HepG2 (cell line): ENCODE measurements around the gene PDE4C. TPM values are rescaled to one million over a fixed set of nuclear protein-coding genes. Genes with fewer than 3 reads are reported as not detected.

Source experiments
- AFF4 ChIP-seq: sonication (generic); formaldehyde crosslinking; IDR thresholded peaks from 2 replicates; pipeline ENCODE4 v1.4.0; 2020; ENCODE audit warnings: missing genetic modification reagents
- ARNT2 ChIP-seq: sonication (generic); formaldehyde crosslinking; IDR thresholded peaks from 2 replicates; pipeline ENCODE4 v1.8.0; 2022; ENCODE audit warnings: mild to moderate bottlenecking, low read depth, missing genetic modification reagents, moderate library complexity
- CEBPZ ChIP-seq: IDR thresholded peaks from 2 replicates; pipeline ENCODE4 v1.6.1; 2012; ENCODE audit warnings: low read length, improper control_type of control experiment
- CHD4 ChIP-seq: fragments of 200-600 bp; sonication (generic); IDR thresholded peaks from 2 replicates; pipeline ENCODE4 v1.7.0; 2017; ENCODE audit warnings: mild to moderate bottlenecking, low read length, borderline replicate concordance
- CREB3 ChIP-seq: sonication (generic); formaldehyde crosslinking; IDR thresholded peaks from 2 replicates; pipeline ENCODE4 v1.5.0; 2020; ENCODE audit warnings: missing genetic modification reagents
- HNRNPK ChIP-seq: fragments of 200-400 bp; formaldehyde crosslinking; IDR thresholded peaks from 2 replicates; pipeline ENCODE4 v1.6.1; 2018; ENCODE audit warnings: low read length, low read depth, moderate library complexity, mild to moderate bottlenecking; ENCODE audit not compliant: poor library complexity, severe bottlenecking
- KDM5A ChIP-seq: fragments of 200-600 bp; sonication (generic); IDR thresholded peaks from 2 replicates; pipeline ENCODE4 v1.7.0; 2018; ENCODE audit warnings: antibody characterized with exemption, mild to moderate bottlenecking, low read length, borderline replicate concordance
- NFIC ChIP-seq: IDR thresholded peaks from 2 replicates; pipeline ENCODE4 v1.6.1; 2012; ENCODE audit warnings: mild to moderate bottlenecking, low read length, inconsistent platforms
- SP1 ChIP-seq, 2 experiments: fragments of 450-650 bp in 1 of 2; sonication (generic) in 1 of 2; formaldehyde crosslinking in 1 of 2; IDR thresholded peaks; 2 replicates each; pipeline versions ENCODE4 v1.4.0 to v1.6.1; 2016 to 2020; ENCODE audit warnings: missing genetic modification reagents in 1 of 2
- TFDP2 ChIP-seq: sonication (generic); formaldehyde crosslinking; IDR thresholded peaks from 2 replicates; pipeline ENCODE4 v1.4.0; 2020; ENCODE audit warnings: missing genetic modification reagents
- ZKSCAN8 ChIP-seq: IDR thresholded peaks from 2 replicates; pipeline ENCODE4 v1.6.1; 2016; ENCODE audit warnings: borderline replicate concordance, missing genetic modification reagents, missing compliant biosample characterization
- ZNF205 ChIP-seq: IDR thresholded peaks from 2 replicates; pipeline ENCODE4 v1.6.1; 2018; ENCODE audit warnings: missing biosample characterization, missing genetic modification reagents
- ZNF274 ChIP-seq: sonication (generic); formaldehyde crosslinking; IDR thresholded peaks from 2 replicates; pipeline ENCODE4 v1.5.1; 2020; ENCODE audit warnings: mild to moderate bottlenecking, missing genetic modification reagents
- ZNF512B ChIP-seq: sonication (generic); formaldehyde crosslinking; IDR thresholded peaks from 2 replicates; pipeline ENCODE4 v1.5.1; 2020; ENCODE audit warnings: missing genetic modification reagents, mild to moderate bottlenecking, borderline replicate concordance
- polyA plus RNA-seq, 8 experiments: library from polyadenylated mRNA; depleted of rRNA in 3 of 8; stranded (reverse) in 7 of 8; unstranded in 1 of 8; fragments of >200 nt; fragmentation: Illumina TruSeq in 4 of 8; extraction: Trizol in 4 of 8; gene quantifications; 2 replicates each; pipeline versions ENCODE4 v1.2.1 to v1.2.3, GENCODE V29; 2011 to 2016; ENCODE audit warnings: low read depth in 4 of 8, missing spikeins in 1 of 8, mixed read lengths in 1 of 8; ENCODE audit not compliant: insufficient read depth in 1 of 8
- total RNA-seq, 5 experiments: library from RNA; depleted of rRNA; stranded (reverse); fragments of >200 nt; fragmentation: Illumina TruSeq; extraction: Trizol; gene quantifications; 2 replicates each; pipeline ENCODE4 v1.2.3, GENCODE V29; 2016; ENCODE audit warnings: low read depth in 1 of 5

Gene PDE4C
- total and polyA plus RNA-seq, 2 of the 13 experiments (the other 11 are each of a cell fraction or from before 2014, with no cell fraction given): 1.4 to 14.0 TPM

GRCh38 chr19:18202778-18203407 is 23.3 kb downstream of the PDE4C start (continued):
- TF ChIP-seq AFF4: no peak
- no peak for TF ChIP-seq SP1 (IDR thresholded peaks at IDR 0.05)
- TF ChIP-seq SP1 (CRISPR knock-in tag; IDR thresholded peaks at IDR 0.05): no peak
- no peak for TF ChIP-seq ZNF512B (CRISPR knock-in tag)
- no peak for TF ChIP-seq CHD4
- no peak for TF ChIP-seq KDM5A
- no peak for TF ChIP-seq ZNF205 (CRISPR knock-in tag)
- TF ChIP-seq TFDP2: 0 out of 2 replicates have a peak, but pooled peaks have one; percentile 19
- TF ChIP-seq ARNT2 (CRISPR knock-in tag): no peak
- TF ChIP-seq NFIC: no peak
- TF ChIP-seq CEBPZ: no peak
- TF ChIP-seq CREB3 (CRISPR knock-in tag): no peak
- no peak; the same call in 1 of the 2 replicates for TF ChIP-seq ZNF274
- TF ChIP-seq HNRNPK: no peak
- no peak for TF ChIP-seq ZKSCAN8 (CRISPR knock-in tag)
